Loucy (cell line): ENCODE results near the gene TGIF2.
"Not testable (repeated sequence)": the region's sequence is repeated elsewhere in the genome, so short reads cannot be mapped to it uniquely, and the experiment has no call there.

Source experiments
- H2AFZ ChIP-seq: fragments of 200-600 bp; sonication (generic); 2 replicates; pipeline ENCODE4 v1.6.0; 2016; ENCODE audit warnings: antibody characterized with exemption, mild to moderate bottlenecking, low read length, moderate library complexity
- H3F3A ChIP-seq: fragments of 200-600 bp; 2 replicates; pipeline ENCODE4 v1.6.0; 2016; ENCODE audit warnings: antibody characterized with exemption, low read depth, mild to moderate bottlenecking
- H3K27me3 ChIP-seq: fragments of 200-600 bp; sonication (generic); 2 replicates; pipeline ENCODE4 v1.6.1; 2014; ENCODE audit warnings: low read length, mild to moderate bottlenecking; ENCODE audit not compliant: insufficient read depth, poor library complexity, severe bottlenecking
- H3K36me3 ChIP-seq: fragments of 200-600 bp; sonication (generic); 2 replicates; pipeline ENCODE4 v1.6.1; 2016; ENCODE audit warnings: low read length; ENCODE audit not compliant: insufficient read depth
- H3K4me1 ChIP-seq: fragments of 200-600 bp; sonication (generic); 2 replicates; pipeline ENCODE4 v1.5.1; 2014; ENCODE audit warnings: low read length, mild to moderate bottlenecking; ENCODE audit not compliant: insufficient read depth, poor library complexity, severe bottlenecking
- H3K4me2 ChIP-seq: fragments of 200-600 bp; sonication (generic); 2 replicates; pipeline ENCODE4 v1.6.0; 2014; ENCODE audit warnings: antibody characterized with exemption, low read length, low read depth, mild to moderate bottlenecking; ENCODE audit not compliant: poor library complexity, severe bottlenecking
- H3K4me3 ChIP-seq: fragments of 200-600 bp; sonication (generic); 2 replicates; pipeline ENCODE4 v1.5.1; 2014; ENCODE audit warnings: low read length, mild to moderate bottlenecking, mixed read lengths; ENCODE audit not compliant: poor library complexity, severe bottlenecking
- H3K79me2 ChIP-seq: fragments of 200-600 bp; sonication (generic); 2 replicates; pipeline ENCODE4 v1.6.1; 2014; ENCODE audit warnings: low read length; ENCODE audit not compliant: insufficient read depth
- H3K9ac ChIP-seq: fragments of 200-600 bp; sonication (generic); 2 replicates; pipeline ENCODE4 v1.6.0; 2014; ENCODE audit warnings: mild to moderate bottlenecking, low read depth, low read length, moderate library complexity; ENCODE audit not compliant: poor library complexity, severe bottlenecking
- H3K9me2 ChIP-seq: fragments of 200-600 bp; sonication (generic); replicated peaks from 2 replicates; pipeline ENCODE4 v1.6.1; 2016; ENCODE audit warnings: low read depth, low read length, mixed read lengths
- H3K9me3 ChIP-seq: fragments of 200-600 bp; sonication (generic); 2 replicates; pipeline ENCODE4 v1.6.1; 2014; ENCODE audit warnings: mild to moderate bottlenecking, antibody characterized with exemption, low read length, low read depth; ENCODE audit not compliant: insufficient read depth
- H4K20me1 ChIP-seq: fragments of 200-600 bp; sonication (generic); 2 replicates; pipeline ENCODE4 v1.6.0; 2014; ENCODE audit warnings: antibody characterized with exemption, low read length, mild to moderate bottlenecking; ENCODE audit not compliant: insufficient read depth, poor library complexity, severe bottlenecking
- CTCF ChIP-seq: fragments of 200-600 bp; sonication (generic); conservative IDR thresholded peaks from 2 replicates; pipeline ENCODE4 v1.5.1; 2014; ENCODE audit warnings: mild to moderate bottlenecking, antibody characterized with exemption, low read length
- EZH2phosphoT487 ChIP-seq: fragments of 200-600 bp; IDR thresholded peaks from 2 replicates; pipeline ENCODE4 v1.6.1; 2018; ENCODE audit warnings: antibody characterized with exemption, mild to moderate bottlenecking, moderate library complexity, borderline replicate concordance

TGIF2 gene

GRCh38 chr20:36634342-36634741, 60.9 kb downstream of the TGIF2 start:
- Histone ChIP-seq H4K20me1 (no peaks in the 10 kb centered on the region), H3K9me3 (no peaks in the 10 kb centered on the region), H3K9me2 (no peaks in the 10 kb centered on the region), H3K79me2 (peaks cover 27% of the 10 kb centered on the region; the same call in 1 of the 2 replicates), H3K4me1 (peaks cover 27% of the 10 kb centered on the region), H3K4me3 (no peak overlapping the region), H3K36me3 (peaks cover 56% of the 10 kb centered on the region; the same call in 1 of the 2 replicates), H3K9ac (no peak overlapping the region), H3K4me2 (no peak overlapping the region), H3K27me3 (no peaks in the 10 kb centered on the region), H2AFZ (no peak overlapping the region), H3F3A (peaks cover 4% of the 10 kb centered on the region; the same call in 1 of the 2 replicates)
- no peak for TF ChIP-seq CTCF

GRCh38 chr20:36638876-36639400, 65.5 kb downstream of the TGIF2 start:
- H3K4me2 ChIP-seq, H3K9me3 ChIP-seq, H3K27me3 ChIP-seq, H3K9ac ChIP-seq, H4K20me1 ChIP-seq, H3F3A ChIP-seq, H3K9me2 ChIP-seq, H2AFZ ChIP-seq, H3K4me3 ChIP-seq: not testable (repeated sequence)
- H3K79me2 ChIP-seq = peaks cover 68% of the 10 kb centered on the region
- peaks cover 32% of the 10 kb centered on the region for H3K4me1 ChIP-seq
- peaks cover 33% of the 10 kb centered on the region; the same call in 1 of the 2 replicates for H3K36me3 ChIP-seq

GRCh38 chr20:36641506-36641843, 68.1 kb downstream of the TGIF2 start:
- Histone ChIP-seq H3K36me3 (peaks cover 17% of the 10 kb centered on the region; the same call in 1 of the 2 replicates), H3K4me1 (peaks cover 43% of the 10 kb centered on the region), H3K27me3 (no peaks in the 10 kb centered on the region), H3K4me3 (peak overlapping the region; percentile 91), H4K20me1 (no peaks in the 10 kb centered on the region), H3K4me2 (peak overlapping the region; percentile 100), H2AFZ (no peak overlapping the region), H3K9ac (peak overlapping the region; percentile 96), H3K79me2 (peaks cover 73% of the 10 kb centered on the region), H3F3A (0 out of 2 replicates have a peak, but pooled peaks cover 3% of the 10 kb centered on the region), H3K9me2 (no peaks in the 10 kb centered on the region), H3K9me3 (no peaks in the 10 kb centered on the region)
- TF ChIP-seq CTCF = no peak
- no peak for TF ChIP-seq EZH2phosphoT487

- H4K20me1 ChIP-seq = no peaks in the 10 kb centered on the region
- peak overlapping the region; percentile 100 for H3K4me2 ChIP-seq
- 0 out of 2 replicates have a peak, but pooled peaks cover 3% of the 10 kb centered on the region for H3F3A ChIP-seq
- H3K36me3 ChIP-seq = peaks cover 17% of the 10 kb centered on the region; the same call in 1 of the 2 replicates
- H3K27me3 ChIP-seq = no peaks in the 10 kb centered on the region
- peak overlapping the region; percentile 91 for H3K4me3 ChIP-seq
- H3K9me3 ChIP-seq = no peaks in the 10 kb centered on the region
- peak overlapping the region; percentile 96 for H3K9ac ChIP-seq
- peaks cover 49% of the 10 kb centered on the region for H3K4me1 ChIP-seq
- TF ChIP-seq CTCF (no peak), EZH2phosphoT487 (no peak)
- H3K9me2 ChIP-seq = no peaks in the 10 kb centered on the region
- no peak overlapping the region for H2AFZ ChIP-seq
- H3K79me2 ChIP-seq = peaks cover 76% of the 10 kb centered on the region
These were observed 68.7 kb downstream of the TGIF2 start for GRCh38 chr20:36642136-36642535.
